Measurements from ENCODE around the gene NEK9. TPM values are rescaled to one million over a fixed set of nuclear protein-coding genes. Genes with fewer than 3 reads are reported as not detected.
A peak's percentile ranks its signal among the peaks of the same experiment; 100 is the strongest.
"Not testable (repeated sequence)": the region's sequence is repeated elsewhere in the genome, so short reads cannot be mapped to it uniquely, and the experiment has no call there.

The NEK9 gene
- total and polyA plus RNA-seq, 4 donors = 23.1 to 76.3 (median 53.3) TPM

GRCh38 chr14:75132382-75133086 is 5.7 kb upstream of the NEK9 start:
- Histone ChIP-seq H3K9me3 (ENCODE audit: control insufficient read depth in 4 of 4, insufficient read depth in 3 of 4, low read length in 3 of 4) (no peaks in the 10 kb centered on the region), H3K27ac (ENCODE audit: low read depth in 1 of 2, low read length in 1 of 2) (no peak overlapping the region), H3K4me3 (no peak overlapping the region), H3K4me1 (ENCODE audit: control insufficient read depth in 5 of 5, insufficient read depth in 5 of 5, low read length in 5 of 5) (peaks cover 0 to 11% (median 7%) of the 10 kb centered on the region in 5 donors), H3K9ac (ENCODE audit: insufficient read depth in 1 of 2, low read length in 2 of 2) (peak overlapping the region in 1 of 2 donors; percentile 65), H3K36me3 (ENCODE audit: control insufficient read depth in 4 of 4, insufficient read depth in 4 of 4, low read length in 4 of 4) (peaks cover 11 to 27% (median 16%) of the 10 kb centered on the region in 4 donors), H3K27me3 (ENCODE audit: control insufficient read depth in 3 of 3, insufficient read depth in 3 of 3, low read length in 2 of 3) (no peaks in the 10 kb centered on the region)
- 44 to 56% methylated on average over 4 of the region's 4 CpGs for WGBS, 2 donors
- DNase-seq (peak; percentile 74 to 92 (median 90)), ATAC-seq (ENCODE audit: insufficient read depth, low FRiP score) (no peak)
- peak; percentile 87 for TF ChIP-seq CTCF (IDR thresholded peaks at IDR 0.05; ENCODE audit: control extremely low read depth, extremely low read depth)

DNA sequence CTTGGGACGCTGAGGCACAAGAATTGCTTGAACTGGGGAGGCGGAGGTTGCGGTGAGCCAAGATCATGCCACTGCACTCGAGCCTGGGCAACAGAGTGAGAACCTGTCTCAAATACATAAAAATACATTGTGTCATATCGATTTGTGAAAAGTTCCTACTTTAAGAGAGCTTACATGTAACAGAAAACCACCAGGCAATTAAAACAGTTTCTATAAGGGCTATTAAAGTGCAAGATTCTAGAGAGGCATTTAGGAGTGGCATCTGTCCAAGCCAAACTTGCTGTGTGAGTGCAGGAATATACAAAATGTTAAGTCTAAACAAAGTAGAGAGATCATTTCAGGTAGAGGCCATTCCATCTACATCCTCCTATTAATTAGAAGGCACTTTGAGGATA is 1.7 kb upstream of the NEK9 start:
- ATAC-seq (ENCODE audit: insufficient read depth, low FRiP score) (no peak), DNase-seq (no peak)
- no peak for TF ChIP-seq CTCF (IDR thresholded peaks at IDR 0.05; ENCODE audit: control extremely low read depth, extremely low read depth)
- no peak overlapping the region for H3K4me3 ChIP-seq
- H3K4me1 ChIP-seq (ENCODE audit: control insufficient read depth in 5 of 5, insufficient read depth in 5 of 5, low read length in 5 of 5) = peaks cover 4 to 21% (median 11%) of the 10 kb centered on the region in 5 donors
- no peaks in the 10 kb centered on the region for H3K27me3 ChIP-seq (ENCODE audit: control insufficient read depth in 3 of 3, insufficient read depth in 3 of 3, low read length in 2 of 3)
- H3K27ac ChIP-seq (ENCODE audit: low read depth in 1 of 2, low read length in 1 of 2) = no peak overlapping the region
- no peaks in the 10 kb centered on the region for H3K9me3 ChIP-seq (ENCODE audit: control insufficient read depth in 4 of 4, insufficient read depth in 3 of 4, low read length in 3 of 4)
- 85 to 88% methylated on average over 5 of the region's 5 CpGs for WGBS, 2 donors
- no peak overlapping the region for H3K9ac ChIP-seq (ENCODE audit: insufficient read depth in 1 of 2, low read length in 2 of 2)
- H3K36me3 ChIP-seq (ENCODE audit: control insufficient read depth in 4 of 4, insufficient read depth in 4 of 4, low read length in 4 of 4) = peaks cover 0 to 14% (median 3%) of the 10 kb centered on the region in 4 donors

GRCh38 chr14:75127903-75128595 is 1.2 kb upstream of the NEK9 start:
- Histone ChIP-seq H3K9me3 (ENCODE audit: control insufficient read depth in 4 of 4, insufficient read depth in 3 of 4, low read length in 3 of 4) (no peaks in the 10 kb centered on the region), H3K9ac (ENCODE audit: insufficient read depth in 1 of 2, low read length in 2 of 2) (no peak overlapping the region), H3K4me3 (no peak overlapping the region), H3K27me3 (ENCODE audit: control insufficient read depth in 3 of 3, insufficient read depth in 3 of 3, low read length in 2 of 3) (no peaks in the 10 kb centered on the region), H3K36me3 (ENCODE audit: control insufficient read depth in 4 of 4, insufficient read depth in 4 of 4, low read length in 4 of 4) (peaks cover 0 to 9% (median under 1%) of the 10 kb centered on the region in 4 donors), H3K27ac (ENCODE audit: low read depth in 1 of 2, low read length in 1 of 2) (peak overlapping the region in 1 of 2 donors; percentile 90), H3K4me1 (ENCODE audit: control insufficient read depth in 5 of 5, insufficient read depth in 5 of 5, low read length in 5 of 5) (peaks cover 4 to 21% (median 11%) of the 10 kb centered on the region in 5 donors)
- DNase-seq (no peak), ATAC-seq (ENCODE audit: insufficient read depth, low FRiP score) (no peak)
- 57 to 61% methylated on average over 10 of the region's 10 CpGs for WGBS, 2 donors
- no peak for TF ChIP-seq CTCF (IDR thresholded peaks at IDR 0.05; ENCODE audit: control extremely low read depth, extremely low read depth)

DNA sequence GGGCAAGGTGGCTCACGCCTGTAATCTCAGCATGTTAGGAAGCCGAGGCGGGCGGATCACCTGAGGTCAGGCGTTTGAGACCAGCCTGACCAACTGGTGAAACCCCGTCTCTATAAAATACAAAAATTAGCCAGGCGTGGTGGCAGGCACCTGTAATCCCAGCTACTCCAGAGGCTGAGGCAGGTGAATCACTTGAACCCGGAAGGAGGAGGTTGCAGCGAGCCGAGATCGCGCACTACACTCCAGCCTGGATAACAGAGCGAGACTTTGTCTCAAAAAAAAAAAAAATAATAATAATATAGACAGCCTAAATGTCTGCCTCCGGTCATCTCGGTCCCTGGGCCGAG is 599 bp upstream of the NEK9 start:
- not testable (repeated sequence) for DNase-seq; ATAC-seq (ENCODE audit: insufficient read depth, low FRiP score); H3K36me3 ChIP-seq (ENCODE audit: control insufficient read depth in 4 of 4, insufficient read depth in 4 of 4, low read length in 4 of 4); H3K9me3 ChIP-seq (ENCODE audit: control insufficient read depth in 4 of 4, insufficient read depth in 3 of 4, low read length in 3 of 4); H3K27me3 ChIP-seq (ENCODE audit: control insufficient read depth in 3 of 3, insufficient read depth in 3 of 3, low read length in 2 of 3)
- H3K9ac ChIP-seq (ENCODE audit: insufficient read depth in 1 of 2, low read length in 2 of 2) = peak overlapping the region; percentile 81 to 87
- WGBS, 2 donors = 28 to 38% methylated on average over 16 of the region's 16 CpGs
- H3K4me1 ChIP-seq (ENCODE audit: control insufficient read depth in 5 of 5, insufficient read depth in 5 of 5, low read length in 5 of 5) = peaks cover 4 to 21% (median 7%) of the 10 kb centered on the region in 5 donors
- peak overlapping the region; percentile 90 to 93 for H3K27ac ChIP-seq (ENCODE audit: low read depth in 1 of 2, low read length in 1 of 2)
- peak overlapping the region; percentile 73 for H3K4me3 ChIP-seq

All from lung (tissue), 12 donors.